HG03175 (cell line): ENCODE data around the gene MPST.
"Not testable (repeated sequence)": the region's sequence is repeated elsewhere in the genome, so short reads cannot be mapped to it uniquely, and the experiment has no call there.

Source experiments
- ATAC-seq: cut with Tn5 transposase; IDR thresholded peaks from one replicate; pipeline ENCODE4 v1.9.1; 2021; ENCODE audit warnings: mild to moderate bottlenecking, moderate library complexity; ENCODE audit not compliant: unreplicated experiment

MPST gene

DNA sequence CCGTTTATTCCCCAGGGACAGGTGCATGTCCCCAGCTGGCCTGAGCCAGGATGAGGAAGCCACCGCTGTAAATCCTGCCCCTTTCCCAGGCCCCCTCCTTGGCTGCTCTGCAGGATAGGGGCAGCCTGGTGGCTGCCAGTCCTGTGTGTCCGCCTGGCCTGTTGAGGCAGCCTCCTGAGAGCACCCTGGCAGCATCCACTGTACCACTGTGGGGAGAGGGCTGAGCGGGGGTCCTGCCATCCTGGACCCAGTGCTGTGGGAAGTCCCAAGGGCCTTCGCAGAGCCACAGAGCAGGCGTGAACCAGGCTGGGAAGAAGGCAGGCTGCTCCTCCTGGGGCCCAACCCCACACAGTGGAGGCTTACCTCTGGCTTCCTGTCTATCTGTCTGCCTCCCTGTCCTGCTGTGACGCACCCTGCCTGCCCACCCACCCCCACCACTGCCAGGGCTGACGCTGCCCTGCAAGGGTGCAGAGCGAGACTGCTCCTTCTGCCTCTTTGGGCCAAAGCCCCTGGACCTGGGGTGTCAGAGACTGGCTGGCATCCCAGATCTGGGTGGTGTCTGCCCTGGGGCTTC lies 40.4 kb downstream of the MPST start:
- ATAC-seq = no peak

DNA sequence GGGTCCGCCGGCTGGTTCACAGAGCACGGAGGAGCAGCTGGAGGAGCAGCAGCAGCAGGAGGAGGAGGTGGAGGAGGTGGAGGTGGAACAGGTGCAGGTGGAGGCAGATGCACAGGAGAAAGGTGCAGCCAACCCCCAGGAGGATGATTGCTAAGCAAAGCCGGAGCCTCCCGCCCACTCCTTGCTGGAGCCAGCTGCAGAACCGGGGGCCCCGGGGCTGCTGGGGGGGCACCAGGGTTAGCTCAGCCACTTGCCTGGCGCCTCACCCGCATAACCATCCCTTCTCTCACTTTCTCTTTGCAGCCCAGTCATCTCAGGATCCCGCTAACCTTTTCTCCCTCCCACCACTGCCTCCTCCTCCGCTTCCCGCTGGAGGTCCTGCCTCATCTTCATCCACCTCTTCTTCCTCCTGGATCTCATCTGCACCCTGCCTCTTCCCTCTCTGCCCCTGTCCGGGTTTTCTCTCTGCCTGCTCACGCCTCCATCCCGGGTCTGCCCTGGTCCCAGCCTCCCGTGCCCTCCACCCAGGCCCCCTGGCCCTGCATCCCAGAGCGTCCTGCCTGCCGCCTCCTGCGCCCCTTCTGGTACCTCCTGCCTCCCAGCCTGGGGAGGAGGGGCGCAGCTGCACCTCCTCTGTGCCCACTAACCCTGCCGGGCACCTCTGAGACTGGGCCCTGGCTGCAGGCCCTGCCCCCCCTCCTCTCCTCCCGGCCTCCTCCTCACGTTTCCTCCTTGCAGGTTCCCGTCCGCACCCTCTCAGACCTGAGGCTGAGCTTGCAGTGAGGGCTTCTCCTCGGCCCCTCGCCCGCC lies 41.5 kb downstream of the MPST start:
- no peak for ATAC-seq

DNA sequence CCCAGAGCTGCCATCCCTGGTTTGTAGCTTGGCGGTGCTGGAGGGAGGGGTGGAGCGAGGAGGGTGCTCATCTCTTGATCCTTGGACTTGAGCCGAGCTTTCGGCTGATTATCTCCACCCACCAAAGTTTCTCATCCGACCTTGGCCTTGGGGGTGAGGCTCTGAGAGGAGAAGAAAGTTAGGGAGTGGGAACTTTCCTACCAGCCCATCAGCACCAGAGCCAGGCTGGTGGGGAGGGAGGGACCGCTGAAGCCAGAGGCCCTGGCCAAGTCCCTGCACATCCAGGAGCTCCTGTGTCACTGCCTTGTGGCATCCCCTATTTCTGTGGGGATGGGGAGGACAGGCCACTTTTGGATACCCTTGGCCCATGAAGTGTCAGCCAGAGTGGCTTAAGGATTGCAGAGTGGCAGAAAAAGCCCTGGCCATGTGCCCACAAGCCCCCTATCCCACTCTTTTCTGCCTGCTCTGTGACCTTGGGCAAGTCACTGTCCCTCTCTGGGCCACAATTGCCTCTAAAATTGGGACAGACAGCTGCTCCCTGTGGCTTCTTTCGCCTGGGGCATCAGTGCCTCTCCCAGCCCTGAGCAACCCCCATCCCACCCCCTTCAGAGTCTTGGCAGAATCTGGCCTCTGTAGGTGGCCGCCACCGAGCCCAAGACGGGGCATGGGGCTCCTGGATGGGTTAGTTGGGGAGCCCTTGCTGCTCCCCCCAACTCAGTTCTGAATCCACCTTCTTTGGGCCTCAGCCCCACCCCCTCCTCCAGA lies 42.3 kb downstream of the MPST start:
- ATAC-seq = no peak

DNA sequence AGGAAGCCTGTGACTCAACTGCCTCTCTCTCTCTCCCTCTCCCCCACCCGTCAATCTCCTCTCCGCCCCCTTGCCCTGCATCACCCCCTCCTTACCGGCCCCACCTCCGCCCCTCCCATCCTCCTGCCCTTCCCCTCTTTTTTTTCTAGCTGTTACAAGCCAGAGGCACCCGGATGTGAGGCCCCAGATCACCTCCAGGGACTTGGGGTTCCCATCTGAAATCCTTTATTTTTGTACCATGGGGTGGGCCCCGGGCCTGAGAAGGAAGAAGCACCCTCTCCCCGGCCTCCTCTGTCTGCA lies 42.8 kb downstream of the MPST start:
- no peak for ATAC-seq

DNA sequence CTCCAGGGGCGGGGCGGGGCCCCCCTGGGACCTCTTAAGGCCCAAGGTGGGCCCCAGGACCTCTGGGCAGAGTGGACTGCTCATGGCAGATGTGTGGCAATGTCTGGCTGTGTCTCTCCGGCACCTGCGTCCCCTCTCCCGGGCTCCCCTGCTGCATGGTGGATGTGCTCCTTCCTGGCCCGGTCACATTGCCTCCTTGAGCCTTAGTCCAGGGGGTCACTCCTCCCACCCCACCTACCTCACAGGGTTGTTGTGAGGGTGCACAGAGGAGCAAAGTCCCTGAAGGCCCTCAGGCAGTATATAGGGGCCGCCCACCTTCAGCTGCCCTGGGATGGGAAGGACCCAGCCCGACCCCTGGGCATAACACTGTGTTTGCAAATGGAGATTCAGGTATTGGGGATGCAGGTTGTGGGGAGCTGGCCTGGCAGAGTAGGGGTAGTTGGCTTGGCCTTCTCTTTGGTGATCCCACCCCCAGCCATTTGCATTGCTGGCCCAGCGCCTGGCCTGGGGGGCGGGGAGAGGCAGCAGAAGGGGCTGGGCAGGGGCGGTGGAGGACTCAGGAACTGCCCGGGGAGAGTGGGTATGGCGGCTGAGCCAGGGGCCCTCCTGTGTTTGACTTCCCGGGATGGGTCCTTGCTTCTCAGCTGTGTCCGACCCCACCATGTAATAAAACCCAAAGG lies 43.3 kb downstream of the MPST start:
- no peak for ATAC-seq

DNA sequence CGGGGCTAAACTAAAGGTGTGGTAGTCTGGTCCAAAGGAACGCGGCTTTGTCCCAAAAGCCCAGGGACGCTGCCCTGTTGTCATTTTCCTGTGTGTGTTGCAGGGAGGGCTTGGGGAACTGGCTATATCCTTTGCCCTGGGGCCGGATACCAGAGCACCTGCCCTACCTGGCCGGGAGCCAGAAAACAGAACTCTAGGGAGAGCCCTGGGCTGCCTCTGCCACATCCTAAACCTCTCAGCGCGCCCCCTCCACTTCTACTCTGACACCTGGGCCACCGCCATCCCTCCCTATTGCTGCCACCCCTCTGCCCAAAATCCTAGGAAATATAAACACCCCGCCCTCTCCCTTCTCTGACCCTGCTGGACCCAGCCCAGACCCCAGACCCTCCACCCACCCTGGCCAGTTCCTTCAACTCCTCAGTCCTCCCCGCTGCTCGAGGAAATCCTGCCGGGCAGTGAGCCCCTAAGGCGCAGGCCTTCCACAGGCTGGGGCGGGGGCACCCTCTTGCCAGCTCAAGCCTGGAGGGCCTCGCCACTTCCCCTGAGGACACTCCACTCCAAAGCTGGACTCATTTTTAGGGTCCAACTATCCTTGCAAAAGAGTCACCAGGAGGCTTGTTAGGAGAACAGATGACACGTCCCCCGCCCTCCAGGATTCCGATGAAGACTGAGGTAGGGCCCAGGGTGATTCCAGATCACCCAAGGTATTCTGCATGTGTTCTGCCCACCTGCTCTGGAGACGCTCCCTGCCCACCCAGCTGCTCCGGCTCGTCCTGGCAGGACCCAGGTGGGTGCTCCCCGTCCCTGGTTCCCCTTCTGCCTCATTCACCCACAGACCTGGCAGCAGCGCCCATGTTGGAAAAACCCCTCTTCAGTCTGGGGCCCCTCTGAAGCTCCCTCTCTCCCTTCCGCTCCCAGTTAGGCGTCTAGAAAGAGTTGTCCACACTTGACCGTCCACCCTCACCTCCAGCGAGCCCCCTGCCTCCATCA lies 44.2 kb downstream of the MPST start:
- no peak for ATAC-seq

DNA sequence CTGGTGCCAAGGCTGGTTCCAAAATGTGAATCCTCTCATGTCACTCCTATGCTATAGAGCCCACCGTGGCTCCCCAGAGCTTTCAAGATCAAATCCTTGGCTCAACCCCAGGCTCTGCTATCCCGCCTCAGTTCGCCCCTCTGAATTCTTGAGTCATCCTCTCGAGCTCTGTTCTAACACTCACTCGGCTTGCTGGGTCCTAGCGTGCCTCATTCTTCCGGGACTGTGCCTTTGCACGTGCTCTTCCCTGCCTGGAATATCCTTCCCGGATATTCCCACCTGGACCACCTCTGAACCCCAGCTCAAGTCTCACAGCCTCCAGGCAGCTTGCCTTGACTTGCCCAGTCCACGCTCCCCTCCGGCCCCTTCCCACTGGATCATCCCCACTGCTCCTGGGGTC lies 45.0 kb downstream of the MPST start:
- ATAC-seq = no peak

DNA sequence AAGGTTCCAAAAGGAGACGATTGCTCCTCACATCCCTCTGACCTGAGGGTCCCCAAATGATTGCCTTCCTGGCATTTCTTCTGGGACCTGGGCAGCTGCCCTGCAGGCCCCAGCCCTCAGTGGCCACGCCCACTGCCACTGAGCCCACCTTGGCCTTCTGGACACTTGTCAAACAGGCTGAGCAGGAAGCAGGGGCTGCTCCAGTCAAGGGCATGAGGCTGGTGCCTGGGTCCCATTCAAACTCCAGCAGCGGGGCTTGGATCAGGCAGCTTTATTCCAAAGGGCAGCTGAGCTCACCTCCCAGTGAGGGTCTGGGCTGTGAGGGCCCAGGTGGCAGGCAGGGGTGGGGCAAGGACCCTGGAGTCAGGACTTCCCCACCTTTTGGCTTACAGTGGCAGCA lies 45.6 kb downstream of the MPST start:
- ATAC-seq = no peak

DNA sequence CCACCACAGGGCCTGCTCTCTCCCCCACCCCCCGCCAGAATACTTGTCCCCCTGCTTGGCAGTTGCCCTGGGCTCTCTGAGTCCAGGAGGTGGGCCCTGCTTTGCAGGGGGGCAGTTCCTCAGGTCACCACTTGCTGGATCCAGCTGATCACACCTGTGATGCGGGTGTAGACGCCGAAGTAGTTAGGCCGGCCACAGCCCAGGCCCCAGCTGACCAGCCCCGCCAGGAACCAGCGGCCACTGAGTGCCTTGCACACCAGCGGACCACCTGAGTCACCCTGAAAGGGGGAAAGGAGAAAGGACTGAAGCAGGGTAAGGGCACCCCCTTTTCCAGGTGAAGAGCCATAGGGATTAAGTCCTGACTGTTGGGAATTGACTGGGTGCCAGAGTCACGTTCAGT lies 46.4 kb downstream of the MPST start:
- no peak for ATAC-seq

DNA sequence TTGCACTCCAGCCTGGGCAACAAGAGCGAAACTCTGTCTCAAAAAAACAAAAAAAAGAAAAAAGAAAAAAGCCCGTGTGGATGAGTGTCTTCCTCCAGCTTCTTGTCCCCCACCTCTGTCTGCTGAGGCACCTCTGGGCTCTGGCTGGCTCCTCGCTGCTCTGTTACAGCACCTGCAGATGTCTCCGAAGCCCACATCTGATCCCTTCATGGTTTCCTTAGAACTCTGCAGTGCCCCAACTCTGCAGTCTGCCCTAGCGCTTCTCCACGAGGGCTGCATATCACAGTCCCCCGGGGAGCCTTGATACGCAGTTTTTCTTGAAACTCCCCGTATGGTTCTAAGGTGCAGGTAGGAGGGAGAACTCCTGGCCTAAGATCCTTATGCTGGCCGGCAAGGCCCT lies 47.9 kb downstream of the MPST start:
- no peak for ATAC-seq

DNA sequence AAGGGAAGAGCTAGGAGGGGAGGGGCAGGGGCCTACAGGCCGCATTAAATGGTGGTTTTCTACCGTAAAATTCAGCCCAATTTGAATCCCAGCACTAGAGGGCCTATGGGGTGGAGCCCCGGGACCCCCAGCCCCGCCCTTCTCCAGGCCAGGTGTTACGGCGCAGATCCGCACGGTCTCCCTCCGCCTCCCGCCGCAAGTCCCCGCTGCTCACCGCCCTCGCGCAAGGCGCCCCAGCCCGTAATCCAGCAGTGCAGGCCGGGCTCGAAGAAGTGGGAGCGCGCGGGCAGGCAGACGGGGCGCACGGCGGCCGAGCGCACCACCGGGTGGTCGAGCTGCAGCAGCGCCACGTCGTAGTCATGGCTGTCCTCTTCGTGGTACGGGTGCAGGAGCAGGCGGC lies 49.3 kb downstream of the MPST start:
- no peak for ATAC-seq

DNA sequence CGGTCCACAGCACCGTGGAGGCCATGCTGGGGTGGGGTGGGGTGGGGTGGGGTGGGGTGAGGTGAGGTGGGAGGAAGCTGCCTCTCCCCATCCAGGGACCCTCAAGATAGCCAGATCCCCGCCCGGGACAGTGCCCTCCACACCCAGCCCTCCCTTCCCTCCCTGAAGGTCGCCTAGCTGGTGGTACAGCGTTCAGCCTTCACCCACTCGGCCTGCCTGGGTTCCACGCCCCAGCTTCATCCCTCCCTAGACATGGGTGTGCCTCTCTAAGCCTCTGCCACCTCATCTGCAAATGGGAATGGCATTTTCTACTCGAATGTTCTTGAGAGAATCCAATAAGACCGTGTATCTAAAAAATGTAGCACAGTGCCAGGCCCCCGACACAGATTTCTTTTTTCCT lies 49.8 kb downstream of the MPST start:
- no peak for ATAC-seq

DNA sequence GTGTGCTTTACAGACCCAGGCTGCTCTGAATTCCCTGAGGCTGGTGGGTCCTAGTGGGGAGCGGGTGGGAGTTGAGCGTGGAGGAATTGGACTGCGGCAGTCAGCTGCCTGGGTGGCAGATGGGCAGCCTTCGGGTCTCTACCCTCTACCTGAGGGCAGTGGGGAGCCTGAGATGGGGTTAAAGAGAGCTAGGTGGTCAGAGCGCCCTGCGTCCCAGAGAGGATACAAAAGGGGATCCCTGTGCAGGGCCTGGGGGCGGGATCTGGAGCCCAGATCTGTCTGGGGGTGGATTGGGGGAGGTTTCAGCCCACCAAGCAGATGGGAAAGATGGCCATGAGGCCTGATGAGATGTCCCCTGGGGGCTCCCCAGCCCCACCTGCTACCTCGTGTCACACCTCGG lies 50.2 kb downstream of the MPST start:
- no peak for ATAC-seq

DNA sequence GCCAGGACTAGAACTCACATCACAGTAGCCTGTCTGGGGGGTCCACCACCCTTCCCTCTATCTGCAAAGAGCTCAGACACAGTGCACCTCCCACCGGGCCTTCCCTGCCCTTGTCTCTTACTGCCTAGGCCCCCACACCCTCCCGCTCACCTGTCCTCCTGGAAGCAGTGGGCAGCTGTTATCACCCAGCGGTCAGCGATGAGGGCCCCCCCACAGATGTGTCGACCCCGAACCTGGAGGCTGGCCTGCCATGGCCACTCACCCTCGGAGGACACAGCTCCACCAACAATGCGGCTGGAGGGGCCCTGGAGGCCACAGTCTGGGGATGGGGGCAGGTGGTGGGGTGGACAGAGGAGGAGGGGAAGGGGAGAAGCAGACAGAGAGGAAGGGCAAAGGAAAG lies 50.8 kb downstream of the MPST start:
- ATAC-seq = no peak

DNA sequence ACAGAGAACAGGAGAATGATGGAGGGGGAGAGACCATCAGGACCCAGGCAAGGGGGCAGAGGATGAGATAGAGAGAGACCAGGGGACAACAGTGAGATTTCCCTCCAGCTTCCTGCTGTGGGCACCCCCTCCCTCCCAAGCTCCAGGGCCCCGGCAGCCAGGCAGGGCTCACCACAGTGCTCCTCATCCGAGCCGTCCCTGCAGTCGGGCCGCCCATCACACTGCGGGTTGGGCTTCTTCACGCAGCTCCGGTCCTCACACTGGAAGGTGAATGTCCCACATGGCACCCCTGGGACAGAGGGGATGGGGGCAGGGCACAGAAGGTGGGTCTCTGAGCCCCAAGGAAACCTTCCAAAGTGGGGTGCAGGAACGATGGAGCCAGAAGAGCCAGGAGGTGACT lies 51.2 kb downstream of the MPST start:
- ATAC-seq = no peak

DNA sequence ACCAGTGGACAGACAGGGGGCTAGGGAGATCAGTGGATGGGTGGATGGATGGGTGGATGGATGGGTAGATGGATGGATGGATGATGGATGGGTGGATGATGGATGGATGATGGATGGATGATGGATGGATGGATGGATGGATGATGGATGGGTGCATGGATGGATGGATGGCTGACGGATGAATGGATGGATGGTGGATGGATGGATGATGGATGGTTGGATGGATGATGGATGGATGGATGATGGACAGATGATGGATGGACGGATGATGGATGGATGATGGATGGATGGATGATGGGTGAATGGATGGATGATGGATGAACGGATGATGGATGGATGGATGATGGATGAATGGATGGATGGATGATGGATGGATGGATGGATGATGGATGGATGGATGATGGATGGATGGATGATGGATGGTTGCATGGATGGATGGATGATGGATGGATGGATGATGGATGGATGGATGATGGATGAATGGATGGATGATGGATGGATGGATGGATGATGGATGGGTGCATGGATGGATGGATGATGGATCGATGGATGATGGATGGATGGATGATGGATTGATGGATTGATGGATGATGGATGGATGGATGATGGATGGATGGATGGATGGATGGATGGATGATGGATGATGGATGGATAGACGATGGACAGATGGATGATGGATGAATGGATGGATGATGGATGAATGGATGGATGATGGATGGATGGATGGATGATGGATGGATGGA lies 52.5 kb downstream of the MPST start:
- ATAC-seq = not testable (repeated sequence)

DNA sequence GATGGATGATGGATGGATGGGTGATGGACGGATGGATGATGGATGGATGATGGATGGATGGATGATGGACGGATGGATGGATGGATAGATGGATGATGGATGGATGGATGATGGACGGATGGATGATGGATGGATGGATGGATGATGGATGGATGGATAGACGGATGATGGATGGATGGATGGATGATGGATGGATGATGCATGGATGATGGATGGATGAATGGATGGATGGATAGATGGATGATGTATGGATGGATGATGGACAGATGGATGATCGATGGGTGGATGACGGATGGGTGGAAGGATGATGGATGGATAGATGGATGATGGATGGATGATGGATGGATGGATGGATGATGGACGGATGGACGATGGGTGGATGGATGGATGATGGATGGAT lies 53.1 kb downstream of the MPST start:
- no peak for ATAC-seq

DNA sequence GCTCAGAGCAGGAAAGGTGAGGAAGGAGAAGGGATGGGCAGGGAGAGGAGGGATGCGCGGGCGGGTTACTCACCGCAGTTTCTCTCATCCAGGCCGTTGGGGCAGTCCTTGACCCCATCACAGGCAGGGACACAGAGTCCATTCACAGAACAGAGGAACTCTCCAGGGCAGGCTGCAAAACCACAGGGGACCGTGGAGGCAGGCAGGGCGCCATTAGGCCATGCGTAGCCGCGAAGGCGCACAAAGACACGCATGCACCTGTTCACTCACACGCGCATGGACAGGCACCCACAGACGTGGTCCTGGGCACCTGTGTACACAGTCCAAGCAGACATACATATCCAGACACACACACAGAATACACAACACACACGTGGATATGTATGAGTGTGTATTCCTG lies 55.0 kb downstream of the MPST start:
- no peak for ATAC-seq

DNA sequence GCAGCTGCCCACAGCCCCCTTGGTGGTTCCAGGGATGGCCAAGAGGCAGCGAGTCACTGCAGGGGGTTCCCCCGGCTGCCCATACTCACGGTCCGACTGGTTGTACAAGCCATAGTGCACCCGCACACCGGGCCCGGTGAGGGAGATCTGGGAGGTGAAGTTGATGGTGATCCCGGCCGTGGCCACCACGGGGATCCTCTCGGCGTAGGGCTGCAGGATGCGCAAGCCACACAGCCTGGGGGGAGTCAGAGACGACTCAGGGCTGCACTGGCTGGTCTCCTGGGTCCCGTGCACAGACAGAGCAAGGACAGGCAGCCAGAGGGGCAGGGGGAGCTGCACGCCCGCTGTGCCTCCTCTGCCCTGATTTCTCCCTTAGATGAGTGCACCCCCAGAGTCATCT lies 55.5 kb downstream of the MPST start:
- no peak for ATAC-seq
